H9 (cell line): ENCODE data around the gene RHOB. TPM values are rescaled to one million over a fixed set of nuclear protein-coding genes. Genes with fewer than 3 reads are reported as not detected.

ENCODE experiments used
- DNase-seq: peaks from one replicate; pipeline ENCODE4 v3.0.0-alpha.2; 2017
- H2AFZ ChIP-seq: one replicate; pipeline ENCODE4 v1.6.1; 2013; ENCODE audit warnings: mild to moderate bottlenecking, low read length, control low read depth, moderate library complexity
- H2AK5ac ChIP-seq: 2 replicates; pipeline ENCODE4 v1.6.1; 2013; ENCODE audit warnings: low read length, control low read depth, mixed read lengths; ENCODE audit not compliant: insufficient read length
- H2BK120ac ChIP-seq: one replicate; pipeline ENCODE4 v1.6.1; 2013; ENCODE audit warnings: low read depth, mild to moderate bottlenecking, low read length, control low read depth, inconsistent platforms; ENCODE audit not compliant: poor library complexity, severe bottlenecking
- H2BK12ac ChIP-seq: 2 replicates; pipeline ENCODE4 v1.6.1; 2013; ENCODE audit warnings: low read length, control low read depth, mixed read lengths, low read depth; ENCODE audit not compliant: insufficient read length
- H2BK15ac ChIP-seq: 2 replicates; pipeline ENCODE4 v1.6.1; 2013; ENCODE audit warnings: low read depth, low read length, control low read depth
- H2BK20ac ChIP-seq: one replicate; pipeline ENCODE4 v1.6.1; 2013; ENCODE audit warnings: low read depth, mild to moderate bottlenecking, low read length, control low read depth, inconsistent platforms; ENCODE audit not compliant: poor library complexity, severe bottlenecking
- H2BK5ac ChIP-seq: 2 replicates; pipeline ENCODE4 v1.6.1; 2013; ENCODE audit warnings: low read length, control low read depth, mixed read lengths; ENCODE audit not compliant: insufficient read length
- H3K14ac ChIP-seq: 2 replicates; pipeline ENCODE4 v1.6.1; 2013; ENCODE audit warnings: low read length, control low read depth; ENCODE audit not compliant: insufficient read depth
- H3K18ac ChIP-seq: 2 replicates; pipeline ENCODE4 v1.6.1; 2013; ENCODE audit warnings: low read depth, mild to moderate bottlenecking, mixed read lengths, low read length, control low read depth; ENCODE audit not compliant: insufficient read length
- H3K23ac ChIP-seq: 2 replicates; pipeline ENCODE4 v1.6.1; 2013; ENCODE audit warnings: low read length, control low read depth, mixed read lengths, low read depth; ENCODE audit not compliant: insufficient read length
- H3K23me2 ChIP-seq: 2 replicates; pipeline ENCODE4 v1.6.1; 2013; ENCODE audit warnings: low read depth, mild to moderate bottlenecking, mixed read lengths, low read length, control low read depth; ENCODE audit not compliant: insufficient read length, poor library complexity, severe bottlenecking
- H3K27ac ChIP-seq: 2 replicates; pipeline ENCODE4 v1.5.1; 2013; ENCODE audit warnings: low read length, control low read depth, mixed read lengths, low read depth; ENCODE audit not compliant: insufficient read length
- H3K27me3 ChIP-seq: 2 replicates; pipeline ENCODE4 v1.6.1; 2013; ENCODE audit warnings: low read length, control low read depth, inconsistent platforms; ENCODE audit not compliant: insufficient read depth
- H3K4ac ChIP-seq: 2 replicates; pipeline ENCODE4 v1.6.1; 2013; ENCODE audit warnings: low read depth, mild to moderate bottlenecking, control low read depth, inconsistent platforms, low read length, moderate library complexity
- H3K4me1 ChIP-seq: 2 replicates; pipeline ENCODE4 v1.6.1; 2013; ENCODE audit warnings: low read length, control low read depth, inconsistent platforms; ENCODE audit not compliant: insufficient read depth
- H3K4me2 ChIP-seq: 2 replicates; pipeline ENCODE4 v1.6.1; 2013; ENCODE audit warnings: low read length, control low read depth, mixed read lengths; ENCODE audit not compliant: insufficient read length, insufficient read depth
- H3K56ac ChIP-seq: 2 replicates; pipeline ENCODE4 v1.6.1; 2013; ENCODE audit warnings: low read depth, mild to moderate bottlenecking, mixed read lengths, low read length, control low read depth; ENCODE audit not compliant: insufficient read length
- H3K79me1 ChIP-seq: 2 replicates; pipeline ENCODE4 v1.6.1; 2013; ENCODE audit warnings: low read depth, mild to moderate bottlenecking, moderate library complexity, low read length, control low read depth, inconsistent platforms; ENCODE audit not compliant: insufficient read depth, poor library complexity, severe bottlenecking
- H3K79me2 ChIP-seq: 2 replicates; pipeline ENCODE4 v1.6.1; 2013; ENCODE audit warnings: low read length, control low read depth, inconsistent platforms; ENCODE audit not compliant: insufficient read depth
- H3K9ac ChIP-seq: 2 replicates; pipeline ENCODE4 v1.6.1; 2013; ENCODE audit warnings: low read length, control low read depth, mixed read lengths; ENCODE audit not compliant: insufficient read length; ENCODE audit errors: extremely low read depth
- H3K9me3 ChIP-seq: one replicate; pipeline ENCODE4 v1.6.1; 2013; ENCODE audit warnings: low read depth, low read length, inconsistent platforms; ENCODE audit not compliant: control insufficient read depth
- H3T11ph ChIP-seq: one replicate; pipeline ENCODE4 v1.6.1; 2013; ENCODE audit warnings: mild to moderate bottlenecking, low read length, control low read depth, inconsistent platforms
- H4K20me1 ChIP-seq: one replicate; pipeline ENCODE4 v1.6.1; 2013; ENCODE audit not compliant: control insufficient read depth, insufficient read length, insufficient read depth
- H4K5ac ChIP-seq: 2 replicates; pipeline ENCODE4 v1.6.1; 2013; ENCODE audit warnings: low read depth, mild to moderate bottlenecking, mixed read lengths, low read length, control low read depth; ENCODE audit not compliant: insufficient read length
- H4K8ac ChIP-seq: replicated peaks from 2 replicates; pipeline ENCODE4 v1.6.1; 2013; ENCODE audit warnings: low read length, control low read depth, mixed read lengths, low read depth; ENCODE audit not compliant: insufficient read length
- H4K91ac ChIP-seq: 2 replicates; pipeline ENCODE4 v1.6.1; 2013; ENCODE audit warnings: low read depth, mild to moderate bottlenecking, moderate library complexity, mixed read lengths, low read length, control low read depth; ENCODE audit not compliant: insufficient read length
- H3K27ac Mint-ChIP-seq, 3 experiments: 2 replicates in 2 of 3; 3 replicates in 1 of 3; pipeline ENCODE4 v1.8.0; 2020 to 2021; ENCODE audit warnings: mixed read lengths in 3 of 3, mild to moderate bottlenecking in 1 of 3, moderate library complexity in 1 of 3
- H3K27me3 Mint-ChIP-seq: 2 replicates; pipeline ENCODE4 v1.8.0; 2021; ENCODE audit warnings: low read depth, mild to moderate bottlenecking, moderate library complexity, mixed read lengths
- H3K36me3 Mint-ChIP-seq, 3 experiments: 2 replicates in 2 of 3; 3 replicates in 1 of 3; pipeline ENCODE4 v1.8.0; 2020 to 2021; ENCODE audit warnings: low read depth in 3 of 3, mixed read lengths in 3 of 3; ENCODE audit not compliant: insufficient read depth in 1 of 3
- H3K4me1 Mint-ChIP-seq, 2 experiments: 2 replicates each; pipeline ENCODE4 v1.8.0; 2020; ENCODE audit warnings: mixed read lengths in 2 of 2
- H3K4me3 Mint-ChIP-seq, 2 experiments: 2 replicates in 1 of 2; 3 replicates in 1 of 2; pipeline ENCODE4 v1.8.0; 2020 to 2021; ENCODE audit warnings: mild to moderate bottlenecking in 2 of 2, mixed read lengths in 2 of 2, moderate library complexity in 1 of 2
- H3K9me3 Mint-ChIP-seq, 2 experiments: 2 replicates in 1 of 2; 3 replicates in 1 of 2; pipeline ENCODE4 v1.8.0; 2020; ENCODE audit warnings: mild to moderate bottlenecking in 2 of 2, mixed read lengths in 2 of 2, moderate library complexity in 1 of 2
- CTCF ChIP-seq: fragments of 200-600 bp; sonication (generic); conservative IDR thresholded peaks from 3 replicates; pipeline ENCODE4 v1.8.0; 2021; ENCODE audit warnings: antibody characterized with exemption, mild to moderate bottlenecking
- WGBS: extraction: QIAGEN DNeasy Blood & Tissue Kit; methylation state at CpG from one replicate; pipeline ENCODE4 v1.1.7; 2013; ENCODE audit warnings: missing lambda C conversion rate, low lambda C conversion rate, mixed read lengths; ENCODE audit not compliant: insufficient read length; ENCODE audit errors: extremely low coverage; 5-methylcytosine and 5-hydroxymethylcytosine counted together
- total RNA-seq: library from RNA; stranded (reverse); gene quantifications from 2 replicates; pipeline ENCODE4 v1.2.1, GENCODE V29; 2021

RHOB gene
- total RNA-seq, 1 experiment from 2014 or later: 10.3 TPM

GRCh38 chr2:20432714-20433113 lies 14.2 kb upstream of the RHOB start:
- Histone ChIP-seq H4K8ac (no peak overlapping the region), H2BK20ac (no peak overlapping the region), H2BK15ac (no peak overlapping the region), H3K9ac (no peak overlapping the region), H3K27ac (no peak overlapping the region), H3K4ac (no peak overlapping the region), H2BK120ac (no peak overlapping the region), H2BK5ac (no peak overlapping the region), H4K20me1 (no peaks in the 10 kb centered on the region), H2BK12ac (no peak overlapping the region), H3T11ph (no peak overlapping the region), H2AK5ac (no peak overlapping the region), H3K4me2 (no peak overlapping the region), H3K14ac (no peak overlapping the region), H3K56ac (no peak overlapping the region), H3K79me2 (no peaks in the 10 kb centered on the region), H3K4me1 (no peaks in the 10 kb centered on the region), H3K9me3 (no peaks in the 10 kb centered on the region), H3K23ac (no peak overlapping the region), H3K27me3 (no peaks in the 10 kb centered on the region), H3K18ac (no peak overlapping the region), H3K79me1 (no peaks in the 10 kb centered on the region), H3K23me2 (no peaks in the 10 kb centered on the region), H2AFZ (no peak overlapping the region), H4K91ac (no peak overlapping the region), H4K5ac (no peak overlapping the region)
- Mint-ChIP-seq H3K4me3 (no peak overlapping the region), H3K27me3 (peaks cover 20% of the 10 kb centered on the region), H3K27ac (no peak overlapping the region), H3K9me3 (no peaks in the 10 kb centered on the region), H3K36me3 (no peaks in the 10 kb centered on the region), H3K4me1 (peaks cover 0 to 4% of the 10 kb centered on the region in 2 experiments; a peak in 1 of 4 replicates)
- WGBS: no CpG with 5 or more reads among the region's 5 CpGs
- no peak for TF ChIP-seq CTCF
- DNase-seq: no peak
